ENCODE data around the gene FAAP20. TPM values are rescaled to one million over a fixed set of nuclear protein-coding genes. Genes with fewer than 3 reads are reported as not detected.
A peak's percentile ranks its signal among the peaks of the same experiment; 100 is the strongest.

Gene FAAP20, protein sequence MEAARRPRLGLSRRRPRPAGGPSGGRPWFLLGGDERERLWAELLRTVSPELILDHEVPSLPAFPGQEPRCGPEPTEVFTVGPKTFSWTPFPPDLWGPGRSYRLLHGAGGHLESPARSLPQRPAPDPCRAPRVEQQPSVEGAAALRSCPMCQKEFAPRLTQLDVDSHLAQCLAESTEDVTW
- 10 to 100 TPM; 61.3 to 66.2 TPM for total RNA-seq

DNA sequence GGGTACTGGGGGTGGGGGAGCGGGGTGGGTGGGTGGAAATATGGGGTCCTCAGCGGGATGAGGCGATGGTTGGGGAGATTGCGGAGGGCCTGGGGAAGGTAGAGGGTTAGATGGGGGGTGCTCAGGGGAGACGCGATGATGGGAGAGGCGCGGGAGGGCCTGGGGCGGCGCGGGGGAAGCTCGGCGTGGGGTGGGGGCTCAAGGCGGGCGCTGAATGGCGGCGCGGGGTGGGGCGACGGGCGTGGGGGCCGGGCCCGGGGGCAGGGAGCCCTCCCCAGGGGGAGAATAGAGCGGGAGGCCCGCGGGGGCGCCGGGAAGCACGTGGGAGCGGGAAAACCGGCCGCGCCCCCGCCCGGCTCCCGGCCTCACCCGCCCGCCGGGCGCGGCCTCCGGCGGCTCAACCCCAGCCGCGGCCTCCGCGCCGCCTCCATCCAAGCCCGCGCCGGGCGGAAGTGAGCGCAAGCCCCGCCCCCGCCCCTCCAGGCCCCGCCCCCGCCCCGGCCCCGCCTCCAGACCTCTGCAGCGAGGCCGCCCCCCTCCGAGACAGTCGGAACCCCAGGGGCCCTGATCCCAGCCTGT is at the start of gene FAAP20:
FAAP20 (minus strand) TSS at position 454 of the 579 bp plus-strand sequence; CDS start at position 431, 23 bp downstream.
- peak; percentile 71 for DNase-seq
- Mint-ChIP-seq H3K9me3 (no peaks in the 10 kb centered on the region), H3K27ac (peak within 1 kb of the TSS; percentile 94), H3K27me3 (no peaks in the 10 kb centered on the region), H3K4me1 (peaks cover 26% of the 10 kb centered on the region), H3K4me3 (peak within 1 kb of the TSS; percentile 79), H3K36me3 (ENCODE audit: low read depth) (peaks cover 3% of the 10 kb centered on the region)
- ChIA-PET POLR2A (interaction anchor here (0.6 kb wide), 1 partner anchor 442 kb away, joined by 3 read pairs; no protein-coding TSS in a partner anchor), CTCF (interaction anchor here (0.6 to 2.9 kb wide), 40 partner anchors 10 to 979 kb away, joined by 3 to 58 read pairs (median 3); partner anchors contain the start of genes MORN1 and RER1)

DNA sequence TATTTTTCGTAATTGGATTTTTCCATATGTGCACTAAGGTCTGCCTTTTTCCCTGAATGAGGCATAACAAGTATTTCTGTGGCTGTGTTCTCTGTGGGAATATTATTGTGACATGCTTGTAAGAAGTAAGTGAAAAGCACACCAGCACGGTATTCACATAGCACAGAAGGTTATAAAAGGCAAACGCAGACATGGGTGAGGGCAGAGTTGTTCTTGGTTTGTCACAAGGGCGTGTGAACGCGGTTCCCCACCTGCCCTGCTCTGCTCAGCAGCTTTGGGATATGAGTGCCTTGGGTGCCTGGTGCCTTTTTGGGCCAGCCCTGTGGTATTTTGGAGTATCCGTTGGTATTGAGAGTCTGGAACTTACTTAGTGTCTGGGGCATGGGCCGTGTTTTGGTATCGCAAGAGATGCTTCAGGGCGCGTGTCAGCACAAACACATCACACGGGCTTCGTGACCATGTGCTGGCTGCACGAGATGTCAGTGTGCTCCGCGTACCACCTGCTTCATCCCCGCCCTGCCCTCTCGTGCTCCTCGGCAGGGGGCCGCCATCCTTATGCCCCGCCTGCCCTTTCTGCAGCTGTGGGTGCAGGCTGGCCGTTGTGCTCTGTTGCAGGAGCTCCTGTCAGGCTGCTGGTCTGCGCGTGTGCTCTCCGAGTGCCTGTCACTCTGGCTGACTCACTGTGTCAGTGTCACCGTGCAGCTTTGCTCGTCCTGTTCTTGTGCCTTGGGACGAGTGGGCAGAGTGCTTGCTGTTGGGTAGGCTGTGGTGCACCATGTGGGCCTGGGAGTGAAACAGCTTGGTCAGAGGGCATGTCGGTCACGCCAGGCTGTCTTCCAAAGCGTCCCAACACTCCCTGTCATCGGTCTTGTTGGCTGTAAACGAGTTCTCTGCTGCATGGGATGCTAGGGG is 48.5 kb upstream of the FAAP20 start:
- POLR2A ChIA-PET, result no interaction called here
- peaks cover 72% of the 10 kb centered on the region for H3K4me1 Mint-ChIP-seq
- peaks cover 35% of the 10 kb centered on the region for H3K36me3 Mint-ChIP-seq (ENCODE audit: low read depth)
- no peak for DNase-seq
- no peaks in the 10 kb centered on the region for H3K27me3 Mint-ChIP-seq
- no peak overlapping the region for H3K4me3 Mint-ChIP-seq
- no peaks in the 10 kb centered on the region for H3K9me3 Mint-ChIP-seq
- H3K27ac Mint-ChIP-seq, result no peak overlapping the region
- CTCF ChIA-PET, result interaction anchor here (0.8 kb wide), 1 partner anchor 9 kb away, joined by 3 read pairs; no protein-coding TSS in a partner anchor

DNA sequence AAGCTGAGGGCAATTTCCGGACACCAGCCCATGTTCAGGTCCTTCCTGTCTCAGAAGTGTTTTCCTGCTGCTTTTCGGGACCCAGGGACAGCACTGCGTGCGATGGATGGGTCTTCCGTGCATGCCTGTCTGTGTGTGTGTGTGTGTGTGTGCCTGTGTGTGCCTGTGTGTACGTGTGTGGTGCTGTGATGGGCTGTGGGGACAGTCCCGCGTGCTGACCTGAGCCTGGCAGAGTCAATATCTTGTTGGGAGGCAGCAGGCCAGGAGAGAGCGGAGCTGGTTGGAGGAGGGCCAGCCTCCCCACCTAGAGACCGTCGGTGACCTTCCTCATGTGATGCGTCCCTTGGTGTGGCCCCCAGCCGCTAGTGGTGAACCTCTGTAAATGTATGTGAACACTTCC is 47.2 kb upstream of the FAAP20 start:
- Mint-ChIP-seq H3K27me3 (no peaks in the 10 kb centered on the region), H3K4me1 (peaks cover 75% of the 10 kb centered on the region)

DNA sequence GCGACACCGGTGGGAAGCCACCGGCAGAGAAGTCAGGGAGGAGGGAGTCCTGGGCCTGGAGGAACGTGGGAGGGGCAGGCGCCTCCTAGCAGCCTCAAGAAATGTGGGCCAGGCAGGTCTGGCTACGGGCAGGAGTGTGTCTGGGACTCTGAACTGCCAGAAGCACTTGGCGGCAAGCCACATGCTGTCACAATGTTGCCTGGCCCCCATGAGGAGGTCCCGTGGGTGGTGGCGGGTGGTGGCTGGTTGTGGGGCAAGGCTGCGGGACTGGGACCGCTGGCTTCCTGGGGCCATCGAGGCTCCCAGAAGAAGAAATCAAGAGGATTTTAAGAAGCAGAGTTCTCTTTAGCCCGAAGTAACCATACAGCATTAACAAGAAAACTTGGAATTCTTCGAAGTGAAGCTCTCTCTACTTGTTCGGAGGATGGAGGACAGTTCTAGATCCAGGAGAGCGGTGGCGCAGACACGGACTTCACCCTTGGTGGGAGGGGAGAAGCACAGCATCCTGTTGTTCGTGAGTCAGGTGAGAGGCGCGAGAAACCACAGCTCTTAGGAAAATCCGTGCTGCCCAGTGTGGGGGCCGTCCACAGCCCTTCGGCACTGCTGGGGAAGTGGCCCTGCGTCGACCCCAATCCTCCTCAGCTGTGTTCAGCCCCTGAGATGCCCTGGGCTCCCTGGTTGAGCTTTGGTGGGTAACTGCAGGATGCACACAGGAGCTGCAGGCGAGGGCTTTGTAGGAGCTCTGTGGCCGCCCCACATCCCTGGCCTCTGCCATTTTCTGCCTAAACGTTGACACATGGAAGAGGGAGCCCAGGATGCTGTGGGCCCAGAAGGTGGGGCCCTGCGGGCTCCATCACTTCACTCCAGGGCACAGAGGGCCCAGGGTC is 45.9 kb upstream of the FAAP20 start:
- Mint-ChIP-seq H3K27me3 (no peaks in the 10 kb centered on the region), H3K27ac (peak overlapping the region; percentile 43), H3K9me3 (no peaks in the 10 kb centered on the region), H3K36me3 (ENCODE audit: low read depth) (peaks cover 37% of the 10 kb centered on the region), H3K4me1 (peaks cover 78% of the 10 kb centered on the region), H3K4me3 (no peak overlapping the region)
- no peak for DNase-seq
- CTCF ChIA-PET, result interaction anchor here (0.6 to 1.3 kb wide), 6 partner anchors 9 to 45 kb away, joined by 3 to 8 read pairs (median 3); partner anchors contain the start of gene FAAP20
- POLR2A ChIA-PET, result interaction anchor here (0.6 to 0.7 kb wide), 2 partner anchors 7 to 61 kb away, joined by 3 read pairs; no protein-coding TSS in a partner anchor

More for the DNA sequence above, 47.2 kb upstream of the FAAP20 start:
- DNase-seq, result no peak
- Mint-ChIP-seq H3K36me3 (ENCODE audit: low read depth) (peaks cover 36% of the 10 kb centered on the region), H3K27ac (peak overlapping the region; percentile 22), H3K9me3 (no peaks in the 10 kb centered on the region), H3K4me3 (no peak overlapping the region)
- ChIA-PET POLR2A (no interaction called here), CTCF (interaction anchor here (0.8 kb wide), 1 partner anchor 10 kb away, joined by 3 read pairs; no protein-coding TSS in a partner anchor)

DNA sequence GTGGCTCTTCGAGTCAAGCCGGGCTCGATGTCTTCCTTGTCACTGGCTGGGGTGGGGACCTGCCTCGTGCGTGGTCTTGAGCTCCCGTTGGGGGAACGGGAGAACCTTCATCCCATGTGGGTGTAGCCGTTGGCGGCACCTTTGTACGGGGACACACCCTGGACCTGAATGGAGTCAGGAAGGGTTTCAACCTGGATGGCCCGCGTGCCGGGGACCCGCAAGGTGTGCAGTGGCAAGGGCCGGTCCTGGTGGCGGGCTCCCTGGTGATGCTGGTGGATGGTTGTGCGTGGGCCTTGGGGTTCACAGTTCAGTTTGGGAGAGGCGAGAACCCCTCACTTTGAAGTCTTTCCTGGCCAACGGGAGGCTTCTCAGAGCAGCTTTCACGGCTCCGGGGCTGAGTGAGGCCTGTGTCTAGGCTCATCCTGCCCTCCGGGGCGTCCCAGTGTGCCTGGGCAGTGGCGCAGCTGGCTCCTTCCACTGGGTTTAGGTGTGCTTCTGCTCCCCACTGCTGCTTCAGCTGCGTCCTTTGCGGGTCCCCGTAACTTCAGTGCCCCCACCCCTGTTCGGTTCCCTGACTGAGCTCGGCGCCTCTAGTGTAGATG is 44.9 kb upstream of the FAAP20 start:
- H3K27ac Mint-ChIP-seq, result peak overlapping the region; percentile 62
- H3K9me3 Mint-ChIP-seq, result no peaks in the 10 kb centered on the region
- no peaks in the 10 kb centered on the region for H3K27me3 Mint-ChIP-seq
- ChIA-PET POLR2A (no interaction called here), CTCF (interaction anchor here (0.5 to 1.2 kb wide), 4 partner anchors 10 to 18 kb away, joined by 3 read pairs; no protein-coding TSS in a partner anchor)
- H3K4me1 Mint-ChIP-seq, result peaks cover 80% of the 10 kb centered on the region
- no peak overlapping the region for H3K4me3 Mint-ChIP-seq
- H3K36me3 Mint-ChIP-seq (ENCODE audit: low read depth), result peaks cover 35% of the 10 kb centered on the region
- no peak for DNase-seq

DNA sequence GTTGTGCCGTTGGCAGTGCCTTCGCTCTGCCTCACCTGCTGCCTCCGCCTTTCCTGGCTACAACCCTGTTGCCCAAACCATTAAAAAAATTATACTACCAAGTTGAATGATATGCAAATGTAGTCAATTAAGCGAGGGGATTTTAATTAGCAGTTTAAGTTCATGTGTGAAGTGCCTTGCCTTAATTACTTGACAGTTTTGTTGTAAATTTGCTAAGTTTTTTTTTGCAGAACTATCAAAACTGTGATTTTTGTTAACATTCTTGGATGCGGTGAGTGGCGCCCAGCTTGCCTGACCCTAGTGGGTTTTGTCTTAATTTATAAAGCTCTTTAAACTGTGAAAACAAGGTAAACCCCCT is 44.4 kb upstream of the FAAP20 start:
- CTCF ChIA-PET, result interaction anchor here (1.0 to 1.2 kb wide), 2 partner anchors 10 to 17 kb away, joined by 3 read pairs; no protein-coding TSS in a partner anchor
- Mint-ChIP-seq H3K36me3 (ENCODE audit: low read depth) (peaks cover 35% of the 10 kb centered on the region), H3K4me1 (peaks cover 82% of the 10 kb centered on the region), H3K27me3 (no peaks in the 10 kb centered on the region), H3K4me3 (no peak overlapping the region), H3K9me3 (no peaks in the 10 kb centered on the region), H3K27ac (no peak overlapping the region)
- POLR2A ChIA-PET, result no interaction called here
- no peak for DNase-seq

DNA sequence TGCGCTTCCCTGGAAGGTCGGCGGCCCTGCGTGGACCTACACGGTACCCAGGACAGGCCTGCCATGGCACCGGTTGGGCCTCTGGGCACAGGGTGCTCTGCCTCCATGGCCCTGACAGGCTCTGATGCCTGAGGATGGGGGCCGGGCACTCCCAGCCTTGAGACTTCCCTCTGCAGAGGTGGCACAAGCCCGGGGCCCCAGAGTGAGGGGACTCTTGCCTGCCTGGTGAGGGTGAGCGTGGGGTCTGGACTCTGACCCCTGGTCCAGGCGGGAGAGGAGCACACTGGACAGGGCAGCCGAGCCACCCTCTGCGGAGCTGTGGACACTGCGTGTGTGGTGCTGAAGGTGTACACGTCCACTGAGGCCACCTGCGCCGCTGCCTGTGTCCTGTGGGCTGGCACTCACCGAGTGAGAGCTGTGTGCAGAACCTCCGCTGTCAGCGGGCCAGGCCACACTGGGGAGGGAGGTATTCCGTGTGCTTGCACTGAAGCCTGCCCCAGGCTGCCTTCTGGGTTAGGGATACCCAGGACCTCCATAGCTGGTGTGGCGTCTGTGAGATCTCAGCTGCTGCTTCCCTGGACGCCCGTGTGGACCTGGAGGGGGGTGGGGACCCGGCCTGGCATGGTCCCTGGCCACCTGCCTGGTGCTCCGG is 43.9 kb upstream of the FAAP20 start:
- Mint-ChIP-seq H3K4me3 (no peak overlapping the region), H3K27ac (no peak overlapping the region), H3K9me3 (no peaks in the 10 kb centered on the region), H3K36me3 (ENCODE audit: low read depth) (peaks cover 32% of the 10 kb centered on the region), H3K27me3 (no peaks in the 10 kb centered on the region), H3K4me1 (peaks cover 83% of the 10 kb centered on the region)
- CTCF ChIA-PET, result interaction anchor here (1.0 kb wide), 2 partner anchors 10 kb away, joined by 3 to 4 read pairs; no protein-coding TSS in a partner anchor
- POLR2A ChIA-PET, result no interaction called here
- DNase-seq, result no peak

DNA sequence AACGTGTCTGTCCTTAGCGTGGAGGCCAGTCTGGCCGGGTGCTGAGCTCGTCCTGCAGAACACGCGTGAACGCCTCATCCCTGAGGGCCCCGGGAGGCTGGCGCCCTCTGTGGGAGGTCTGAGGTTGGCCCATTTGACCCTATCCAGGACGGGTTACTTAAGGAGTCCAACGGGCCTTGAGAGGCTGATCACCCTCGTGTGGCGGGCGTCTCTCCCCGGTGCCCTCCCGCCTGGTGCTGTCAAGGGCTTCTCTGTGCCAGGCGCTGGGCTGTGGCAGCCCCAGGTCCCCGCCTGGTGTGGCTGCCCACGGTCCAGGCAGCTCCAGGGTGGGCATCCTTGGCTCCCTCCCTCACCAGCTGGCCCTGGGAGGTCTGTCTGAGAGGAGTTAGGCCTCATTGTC is 43.2 kb upstream of the FAAP20 start:
- POLR2A ChIA-PET, result no interaction called here
- no peaks in the 10 kb centered on the region for H3K9me3 Mint-ChIP-seq

DNA sequence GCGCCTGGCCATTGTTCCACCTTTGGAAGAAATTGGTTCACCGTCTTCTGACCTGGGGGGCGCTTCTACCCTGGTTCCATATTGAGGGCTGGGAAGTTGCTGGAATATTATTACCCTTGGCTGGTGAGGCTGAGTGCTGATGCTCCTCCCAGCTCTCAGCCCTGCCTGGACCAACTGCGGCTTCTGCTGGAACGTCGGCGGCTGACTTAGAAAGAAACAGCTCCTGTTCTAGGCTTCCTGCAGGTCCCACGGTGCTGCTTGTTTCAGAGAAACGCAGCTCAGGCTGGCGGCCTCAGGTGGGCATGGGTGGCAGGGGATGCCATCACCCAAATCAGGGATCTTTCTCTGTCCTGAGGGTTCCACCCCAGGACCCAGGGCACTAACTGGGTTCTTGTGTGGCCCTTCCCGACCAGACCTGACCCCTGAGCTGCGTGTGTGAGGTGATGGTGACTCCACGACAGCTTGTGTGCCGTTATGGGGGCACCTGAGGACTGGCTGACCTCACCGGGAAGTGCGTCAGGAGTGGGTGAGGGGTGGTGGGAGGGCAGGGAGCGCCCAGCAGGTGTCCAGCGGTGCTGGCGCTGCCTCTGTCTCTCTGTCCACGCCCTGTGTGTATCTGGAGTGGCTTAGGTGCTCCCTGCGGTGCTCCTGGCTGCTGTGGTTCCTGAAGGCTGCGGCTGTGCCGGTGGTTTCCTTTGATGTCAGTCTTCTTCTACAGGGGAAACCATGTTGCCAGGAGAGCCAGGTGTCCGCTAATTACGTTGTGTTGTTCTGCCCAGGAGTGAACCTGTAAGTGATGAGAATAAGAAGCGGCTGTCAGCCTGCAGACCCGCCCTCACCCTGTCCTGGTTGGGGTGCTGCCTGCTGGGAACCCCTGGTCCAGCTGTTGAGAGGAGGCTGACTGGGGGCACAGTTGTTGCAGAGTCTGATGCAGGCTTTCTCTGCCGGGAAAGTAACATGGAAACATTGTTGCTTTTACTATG is 42.4 kb upstream of the FAAP20 start:
- peak; percentile 68 for DNase-seq
- H3K9me3 Mint-ChIP-seq, result no peaks in the 10 kb centered on the region
- H3K4me3 Mint-ChIP-seq, result peak overlapping the region; percentile 59
- H3K27ac Mint-ChIP-seq, result peak overlapping the region; percentile 57
- H3K36me3 Mint-ChIP-seq (ENCODE audit: low read depth), result peaks cover 30% of the 10 kb centered on the region
- peaks cover 84% of the 10 kb centered on the region for H3K4me1 Mint-ChIP-seq
- ChIA-PET CTCF (interaction anchor here (0.5 kb wide), 1 partner anchor 27 kb away, joined by 4 read pairs; no protein-coding TSS in a partner anchor), POLR2A (interaction anchor here (0.5 kb wide), 1 partner anchor 387 kb away, joined by 3 read pairs; no protein-coding TSS in a partner anchor)
- H3K27me3 Mint-ChIP-seq, result no peaks in the 10 kb centered on the region

More for the DNA sequence above, 43.2 kb upstream of the FAAP20 start:
- no peak for DNase-seq
- Mint-ChIP-seq H3K27me3 (no peaks in the 10 kb centered on the region), H3K27ac (peak overlapping the region; percentile 57), H3K4me1 (peaks cover 84% of the 10 kb centered on the region), H3K4me3 (peak overlapping the region; percentile 59), H3K36me3 (ENCODE audit: low read depth) (peaks cover 32% of the 10 kb centered on the region)
- CTCF ChIA-PET, result interaction anchor here (1.0 kb wide), 1 partner anchor 11 kb away, joined by 4 read pairs; no protein-coding TSS in a partner anchor

DNA sequence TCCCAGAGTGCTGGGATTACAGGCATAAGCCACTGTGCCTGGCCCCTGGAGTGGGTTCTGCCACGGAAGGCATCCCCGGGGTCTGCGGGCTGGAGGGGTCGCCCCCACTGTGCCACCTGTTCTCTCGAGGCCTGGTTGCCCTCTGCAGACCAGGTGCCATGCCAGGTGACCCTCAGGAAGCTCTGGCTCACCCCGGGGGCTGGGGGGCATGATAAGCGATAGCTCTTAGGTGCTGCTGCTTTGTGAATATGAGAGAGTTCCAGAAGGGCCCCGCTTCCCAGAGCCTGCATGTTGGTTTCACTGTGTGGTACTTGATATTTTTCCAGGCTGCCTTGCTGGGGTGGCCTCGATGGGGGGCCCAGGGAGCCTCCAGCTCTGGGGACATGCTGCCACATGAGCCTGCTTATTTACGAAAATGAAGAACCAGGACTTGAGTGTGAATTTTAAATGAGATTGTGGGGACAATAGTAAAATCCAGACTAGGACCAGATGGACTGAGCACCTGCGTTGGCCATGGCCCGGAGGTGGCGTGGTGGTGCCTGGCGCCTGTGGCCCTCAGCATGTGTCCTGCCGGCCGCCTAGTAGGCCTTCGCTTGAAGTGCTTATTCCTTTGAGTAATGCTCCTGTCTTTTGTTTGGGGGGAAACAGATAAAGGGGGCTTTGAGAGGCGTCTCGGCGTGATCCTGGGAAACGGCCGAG is 40.9 kb upstream of the FAAP20 start:
- ChIA-PET CTCF (interaction anchor here (2.8 to 2.9 kb wide), 3 partner anchors 20 to 147 kb away, joined by 7 to 15 read pairs (median 14); no protein-coding TSS in a partner anchor), POLR2A (no interaction called here)
- Mint-ChIP-seq H3K4me1 (peaks cover 82% of the 10 kb centered on the region), H3K36me3 (ENCODE audit: low read depth) (peaks cover 39% of the 10 kb centered on the region), H3K4me3 (peak overlapping the region; percentile 34), H3K27me3 (no peaks in the 10 kb centered on the region), H3K27ac (peak overlapping the region; percentile 85), H3K9me3 (no peaks in the 10 kb centered on the region)
- DNase-seq, result no peak
